HAP-1 (cell line): Measurements from ENCODE around the gene NELFE.

Source experiments
- DNase-seq, 2 experiments: peaks; one replicate each; pipeline ENCODE4 v3.0.0-alpha.2; 2016 to 2020; ENCODE audit warnings: low spot score in 2 of 2
- H3K27me3 ChIP-seq: fragments of 250-450 bp; sonication (Bioruptor Pico); 2 replicates; pipeline ENCODE4 v1.5.1; 2020; ENCODE audit warnings: low read depth, mild to moderate bottlenecking, moderate library complexity
- H3K36me3 ChIP-seq: fragments of 250-450 bp; sonication (Bioruptor Pico); replicated peaks from 2 replicates; pipeline ENCODE4 v1.5.1; 2020; ENCODE audit warnings: mild to moderate bottlenecking
- H3K4me1 ChIP-seq: fragments of 250-450 bp; sonication (Bioruptor Pico); 2 replicates; pipeline ENCODE4 v1.5.1; 2020; ENCODE audit warnings: mild to moderate bottlenecking
- H3K4me3 ChIP-seq: fragments of 250-450 bp; sonication (Bioruptor Pico); 2 replicates; pipeline ENCODE4 v1.5.1; 2020; ENCODE audit warnings: mild to moderate bottlenecking, moderate library complexity
- H3K9me3 ChIP-seq: fragments of 250-450 bp; sonication (Bioruptor Pico); 2 replicates; pipeline ENCODE4 v1.5.1; 2020; ENCODE audit warnings: mild to moderate bottlenecking, moderate library complexity
- in situ Hi-C: fragments of 300-500 bp; cut with MboI; formaldehyde crosslinking; loops from 3 replicates; pipeline ENCODE4 v1.14.3; 2020; ENCODE audit warnings: low sequenced_read_pairs, inconsistent platforms, mixed read lengths

The NELFE gene

DNA sequence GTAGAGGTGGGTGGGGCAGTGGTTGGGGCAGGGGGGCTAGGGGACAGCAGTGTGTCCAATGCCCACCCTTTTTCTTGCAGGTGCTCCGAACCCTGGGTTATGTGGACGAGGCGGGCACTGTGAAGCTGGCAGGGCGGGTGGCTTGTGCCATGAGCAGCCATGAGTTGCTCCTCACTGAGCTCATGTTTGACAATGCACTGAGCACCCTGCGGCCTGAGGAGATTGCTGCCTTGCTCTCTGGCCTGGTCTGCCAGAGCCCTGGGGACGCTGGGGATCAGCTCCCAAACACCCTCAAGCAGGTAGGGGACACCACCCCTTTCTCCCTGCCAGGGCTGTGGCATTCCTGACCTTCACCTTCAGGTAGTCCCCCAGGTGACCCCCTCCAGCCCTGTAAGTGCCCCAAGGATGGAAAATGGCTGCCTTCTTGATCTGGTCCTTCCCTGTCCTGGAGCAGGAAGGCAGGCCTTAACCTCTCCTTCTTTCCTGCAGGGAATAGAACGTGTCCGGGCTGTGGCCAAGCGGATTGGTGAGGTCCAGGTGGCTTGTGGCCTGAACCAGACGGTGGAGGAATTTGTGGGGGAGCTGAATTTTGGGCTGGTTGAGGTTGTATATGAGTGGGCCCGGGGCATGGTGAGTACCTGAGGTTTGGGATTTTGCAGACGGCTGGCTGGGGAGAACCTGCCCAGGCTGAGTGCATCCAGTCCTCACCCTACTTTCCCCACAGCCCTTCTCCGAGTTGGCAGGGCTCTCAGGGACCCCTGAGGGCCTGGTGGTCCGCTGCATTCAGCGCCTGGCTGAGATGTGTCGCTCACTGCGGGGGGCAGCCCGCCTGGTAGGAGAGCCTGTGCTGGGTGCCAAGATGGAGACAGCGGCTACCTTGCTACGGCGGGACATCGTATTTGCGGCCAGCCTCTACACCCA is 10.3 kb upstream of the NELFE start:
- peaks cover 58% of the 10 kb centered on the region for H3K36me3 ChIP-seq
- no peak overlapping the region for H3K4me3 ChIP-seq
- in situ Hi-C loops, result loop anchor here (10.0 kb wide), 1 partner anchor 304 kb away; the partner anchor contains the start of genes C6orf47, CSNK2B, GPANK1 and LY6G5B
- no peak for DNase-seq
- no peaks in the 10 kb centered on the region for H3K27me3 ChIP-seq
- peaks cover 12% of the 10 kb centered on the region for H3K4me1 ChIP-seq
- no peaks in the 10 kb centered on the region for H3K9me3 ChIP-seq

DNA sequence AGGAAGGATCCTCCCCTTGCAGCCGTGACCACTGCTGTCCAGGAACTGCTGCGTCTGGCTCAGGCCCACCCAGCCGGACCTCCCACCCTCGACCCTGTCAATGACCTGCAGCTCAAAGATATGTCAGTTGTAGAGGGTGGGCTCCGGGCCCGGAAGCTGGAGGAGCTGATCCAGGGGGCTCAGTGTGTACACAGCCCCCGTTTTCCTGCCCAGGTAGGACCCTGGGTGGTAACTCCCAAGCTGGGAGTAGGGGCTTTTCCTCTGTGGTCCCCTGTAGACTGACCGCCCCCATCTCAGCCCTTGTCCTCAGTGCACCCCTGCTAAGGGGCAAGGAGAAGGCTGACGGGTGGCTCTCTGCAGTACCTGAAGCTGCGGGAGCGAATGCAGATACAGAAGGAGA is 9.6 kb upstream of the NELFE start:
- no peak overlapping the region for H3K4me3 ChIP-seq
- no peak for DNase-seq
- peaks cover 62% of the 10 kb centered on the region for H3K36me3 ChIP-seq
- in situ Hi-C loops, result loop anchor here (10.0 kb wide), 1 partner anchor 304 kb away; the partner anchor contains the start of genes C6orf47, CSNK2B, GPANK1 and LY6G5B
- H3K9me3 ChIP-seq, result no peaks in the 10 kb centered on the region
- peaks cover 11% of the 10 kb centered on the region for H3K4me1 ChIP-seq
- no peaks in the 10 kb centered on the region for H3K27me3 ChIP-seq

DNA sequence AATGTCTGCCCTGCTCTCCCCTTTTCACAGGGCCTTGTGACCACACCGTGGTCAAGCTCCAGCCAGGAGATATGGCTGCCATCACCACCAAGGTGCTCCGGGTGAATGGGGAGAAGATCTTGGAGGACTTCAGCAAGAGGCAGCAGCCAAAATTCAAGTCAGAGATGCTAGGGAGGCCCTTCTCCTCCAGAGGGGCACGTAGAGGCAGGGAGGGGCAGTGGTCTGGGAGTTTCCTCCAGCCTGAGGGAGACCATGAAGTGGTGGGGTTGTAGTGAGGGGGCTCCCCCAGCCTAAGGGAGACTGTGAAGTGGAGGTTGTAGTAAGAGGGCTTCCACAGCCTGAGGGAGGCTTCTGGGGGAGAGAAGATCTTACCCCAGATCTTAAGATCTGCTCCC is 9.2 kb upstream of the NELFE start:
- DNase-seq, result no peak
- Histone ChIP-seq H3K9me3 (no peaks in the 10 kb centered on the region), H3K4me1 (peaks cover 7% of the 10 kb centered on the region), H3K36me3 (peaks cover 64% of the 10 kb centered on the region), H3K4me3 (no peak overlapping the region), H3K27me3 (no peaks in the 10 kb centered on the region)
- in situ Hi-C loops, result loop anchor here (10.0 kb wide), 1 partner anchor 303 kb away; the partner anchor contains the start of genes C6orf47, CSNK2B, GPANK1 and LY6G5B

DNA sequence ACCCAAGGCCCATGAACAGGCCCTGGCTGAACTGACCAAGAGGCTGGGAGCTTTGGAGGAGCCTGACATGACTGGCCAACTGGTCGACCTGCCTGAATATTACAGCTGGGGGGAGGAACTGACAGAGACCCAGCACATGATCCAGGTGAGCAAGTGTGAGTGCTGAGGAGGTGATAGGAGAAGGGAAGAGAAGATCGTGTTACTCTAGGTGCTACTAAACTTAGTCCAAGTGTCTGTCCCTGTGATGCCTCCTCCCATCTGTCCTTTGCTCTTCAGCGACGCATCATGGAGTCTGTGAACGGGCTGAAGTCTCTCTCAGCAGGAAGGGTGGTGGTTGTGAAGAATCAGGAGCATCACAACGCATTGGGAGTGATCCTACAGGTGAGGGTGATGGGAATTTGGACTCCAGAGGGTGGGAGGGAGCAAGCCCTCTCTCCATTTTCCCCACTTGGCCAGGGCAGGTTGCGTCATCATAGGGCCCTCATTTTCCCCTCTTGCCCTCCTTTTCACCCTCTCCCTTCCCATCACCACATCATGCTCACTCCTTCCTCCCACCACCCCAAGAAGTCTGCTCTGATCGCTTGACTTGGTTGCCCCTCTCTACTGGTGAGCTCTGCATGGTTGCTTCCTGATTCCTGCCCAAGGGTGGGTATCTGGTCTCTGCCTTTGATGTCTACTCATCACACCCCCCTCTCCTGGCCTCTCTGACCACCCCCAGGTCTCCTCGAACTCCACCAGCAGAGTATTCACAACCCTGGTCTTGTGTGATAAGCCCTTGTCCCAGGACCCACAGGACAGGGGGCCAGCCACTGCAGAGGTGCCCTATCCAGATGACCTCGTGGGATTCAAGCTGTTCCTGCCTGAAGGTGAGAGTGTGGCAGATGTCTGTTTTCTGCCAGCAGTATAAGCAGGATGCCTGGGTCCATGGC is 8.5 kb upstream of the NELFE start:
- no peak for DNase-seq
- in situ Hi-C loops, result loop anchor here (10.0 kb wide), 1 partner anchor 302 kb away; the partner anchor contains the start of genes C6orf47, CSNK2B, GPANK1 and LY6G5B
- no peak overlapping the region for H3K4me3 ChIP-seq
- peaks cover 67% of the 10 kb centered on the region for H3K36me3 ChIP-seq
- H3K27me3 ChIP-seq, result no peaks in the 10 kb centered on the region
- no peaks in the 10 kb centered on the region for H3K9me3 ChIP-seq
- peaks cover 6% of the 10 kb centered on the region for H3K4me1 ChIP-seq

DNA sequence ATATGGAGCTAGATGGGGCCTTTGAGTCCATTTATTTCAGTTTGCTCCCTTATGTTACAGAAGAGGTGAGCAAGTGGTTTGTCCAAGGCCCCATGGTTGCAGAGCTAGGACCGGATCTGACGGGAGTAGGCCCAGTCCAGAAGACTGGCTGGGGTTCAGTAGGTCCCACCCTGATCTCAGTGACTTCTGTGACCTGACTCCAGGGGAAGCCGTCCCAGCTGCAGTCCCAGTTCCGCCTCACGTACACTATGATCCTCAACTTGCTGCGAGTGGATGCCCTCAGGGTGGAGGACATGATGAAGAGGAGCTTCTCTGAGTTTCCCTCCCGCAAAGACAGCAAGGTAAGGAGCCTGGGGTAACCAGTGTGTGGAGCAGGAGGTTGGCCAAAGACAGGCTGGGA is 7.7 kb upstream of the NELFE start:
- Histone ChIP-seq H3K4me1 (peaks cover 6% of the 10 kb centered on the region), H3K36me3 (peaks cover 75% of the 10 kb centered on the region), H3K9me3 (no peaks in the 10 kb centered on the region), H3K4me3 (no peak overlapping the region), H3K27me3 (no peaks in the 10 kb centered on the region)
- in situ Hi-C loops, result loop anchor here (10.0 kb wide), 1 partner anchor 302 kb away; the partner anchor contains the start of genes C6orf47, CSNK2B, GPANK1 and LY6G5B
- DNase-seq, result no peak

DNA sequence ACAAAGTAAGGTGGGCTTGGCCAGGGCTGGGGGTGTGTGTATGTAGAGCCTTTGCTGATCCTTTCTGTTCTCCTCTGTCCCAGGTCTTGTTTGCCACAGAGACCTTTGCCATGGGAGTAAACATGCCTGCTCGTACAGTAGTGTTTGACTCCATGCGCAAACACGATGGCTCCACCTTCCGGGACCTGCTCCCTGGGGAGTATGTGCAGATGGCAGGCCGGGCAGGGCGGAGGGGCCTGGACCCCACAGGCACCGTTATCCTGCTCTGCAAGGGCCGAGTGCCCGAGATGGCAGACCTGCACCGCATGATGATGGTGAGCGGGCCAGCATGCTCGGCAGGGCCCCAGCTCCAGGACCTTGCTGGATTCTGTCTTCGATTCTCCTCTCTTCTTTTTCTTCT is 6.9 kb upstream of the NELFE start:
- peaks cover under 1% of the 10 kb centered on the region; the same call in 1 of the 2 replicates for H3K4me1 ChIP-seq
- in situ Hi-C loops, result loop anchor here (10.0 kb wide), 1 partner anchor 301 kb away; the partner anchor contains the start of genes C6orf47, CSNK2B, GPANK1 and LY6G5B
- no peaks in the 10 kb centered on the region for H3K27me3 ChIP-seq
- no peak overlapping the region for H3K4me3 ChIP-seq
- DNase-seq, result no peak
- H3K36me3 ChIP-seq, result peaks cover 79% of the 10 kb centered on the region
- H3K9me3 ChIP-seq, result no peaks in the 10 kb centered on the region

DNA sequence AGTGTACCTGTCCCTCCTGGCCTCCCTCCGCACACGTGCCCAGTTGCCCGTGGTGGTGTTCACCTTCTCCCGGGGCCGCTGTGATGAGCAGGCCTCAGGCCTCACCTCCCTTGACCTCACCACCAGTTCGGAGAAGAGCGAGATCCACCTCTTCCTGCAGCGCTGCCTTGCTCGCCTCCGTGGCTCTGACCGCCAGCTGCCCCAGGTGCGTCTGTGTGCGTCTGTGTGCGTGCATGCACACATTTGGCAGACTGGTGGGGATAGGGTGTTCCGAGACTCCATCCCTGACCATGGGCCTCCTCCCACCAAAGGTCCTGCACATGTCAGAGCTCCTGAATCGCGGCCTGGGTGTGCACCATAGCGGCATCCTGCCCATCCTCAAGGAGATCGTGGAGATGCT is 5.2 kb upstream of the NELFE start:
- H3K27me3 ChIP-seq, result no peaks in the 10 kb centered on the region
- in situ Hi-C loops, result loop anchor here (10.0 kb wide), 1 partner anchor 299 kb away; the partner anchor contains the start of genes C6orf47, CSNK2B, GPANK1 and LY6G5B
- H3K36me3 ChIP-seq, result peaks cover 68% of the 10 kb centered on the region
- no peak for DNase-seq
- no peak overlapping the region for H3K4me3 ChIP-seq
- H3K9me3 ChIP-seq, result no peaks in the 10 kb centered on the region
- peaks cover 5% of the 10 kb centered on the region for H3K4me1 ChIP-seq

DNA sequence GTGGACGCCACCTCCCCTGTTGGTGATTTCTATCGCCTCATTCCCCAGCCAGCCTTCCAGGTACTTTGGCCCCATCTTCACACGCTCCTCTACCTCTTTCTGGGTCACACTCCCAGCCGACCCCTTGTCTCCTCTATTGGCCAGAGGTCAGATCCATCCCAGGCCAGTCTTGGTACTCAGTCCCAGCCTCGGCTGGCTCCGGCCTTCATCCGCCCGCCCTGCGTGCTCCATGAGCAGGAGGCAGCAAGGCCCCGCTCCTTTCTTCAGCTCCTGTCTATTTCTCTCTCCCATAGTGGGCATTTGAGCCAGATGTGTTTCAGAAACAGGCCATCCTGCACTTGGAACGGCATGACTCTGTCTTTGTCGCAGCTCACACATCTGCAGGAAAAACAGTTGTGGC is 2.8 kb upstream of the NELFE start:
- H3K9me3 ChIP-seq, result no peaks in the 10 kb centered on the region
- H3K36me3 ChIP-seq, result peaks cover 56% of the 10 kb centered on the region
- H3K27me3 ChIP-seq, result no peaks in the 10 kb centered on the region
- in situ Hi-C loops, result loop anchor here (10.0 kb wide), 1 partner anchor 297 kb away; the partner anchor contains the start of genes C6orf47, CSNK2B, GPANK1 and LY6G5B
- H3K4me3 ChIP-seq, result no peak overlapping the region
- DNase-seq, result no peak
- H3K4me1 ChIP-seq, result peaks cover 11% of the 10 kb centered on the region

DNA sequence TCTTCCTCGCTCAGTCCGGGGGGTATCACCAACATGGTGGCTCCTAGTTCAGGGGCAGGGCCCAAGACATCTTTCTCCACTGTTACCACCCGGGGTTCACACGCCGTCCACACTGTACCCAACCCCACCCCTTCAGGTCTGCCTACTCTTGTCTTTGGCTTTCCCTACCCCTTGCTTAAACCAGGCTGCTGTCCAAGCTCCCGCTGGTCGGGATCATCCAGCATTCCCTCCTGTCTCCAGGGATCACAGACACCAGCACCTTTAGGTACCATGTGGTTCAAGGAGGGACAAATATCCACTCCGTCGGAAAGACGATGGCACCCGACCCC is 395 bp downstream of the NELFE start:
- Histone ChIP-seq H3K27me3 (no peaks in the 10 kb centered on the region), H3K4me1 (peaks cover 11% of the 10 kb centered on the region), H3K4me3 (peak overlapping the region; percentile 88), H3K36me3 (peaks cover 62% of the 10 kb centered on the region), H3K9me3 (no peaks in the 10 kb centered on the region)
- in situ Hi-C loops, result no loop called here
- no peak for DNase-seq

DNA sequence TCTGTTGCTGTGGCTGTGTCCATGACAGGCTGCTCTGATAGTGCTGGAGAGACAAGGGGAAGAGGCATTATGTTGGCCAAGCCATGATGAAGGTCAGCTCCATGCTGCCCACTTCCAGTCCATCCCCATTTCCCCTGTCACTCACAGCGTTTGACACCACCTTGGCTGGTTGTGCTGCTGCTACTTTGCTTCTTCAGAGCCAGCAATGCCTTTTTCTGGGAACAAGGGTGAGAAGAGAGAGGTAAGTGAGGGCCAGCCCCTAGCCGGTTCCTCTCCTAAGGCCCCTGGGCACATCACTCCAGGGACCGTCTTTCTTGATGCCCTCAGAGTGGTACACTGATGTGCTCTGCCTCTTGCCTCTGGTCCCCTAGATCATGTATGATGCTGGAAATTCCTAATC is 2.0 kb downstream of the NELFE start:
- H3K36me3 ChIP-seq, result peaks cover 68% of the 10 kb centered on the region
- H3K4me3 ChIP-seq, result no peak overlapping the region
- in situ Hi-C loops, result no loop called here

DNA sequence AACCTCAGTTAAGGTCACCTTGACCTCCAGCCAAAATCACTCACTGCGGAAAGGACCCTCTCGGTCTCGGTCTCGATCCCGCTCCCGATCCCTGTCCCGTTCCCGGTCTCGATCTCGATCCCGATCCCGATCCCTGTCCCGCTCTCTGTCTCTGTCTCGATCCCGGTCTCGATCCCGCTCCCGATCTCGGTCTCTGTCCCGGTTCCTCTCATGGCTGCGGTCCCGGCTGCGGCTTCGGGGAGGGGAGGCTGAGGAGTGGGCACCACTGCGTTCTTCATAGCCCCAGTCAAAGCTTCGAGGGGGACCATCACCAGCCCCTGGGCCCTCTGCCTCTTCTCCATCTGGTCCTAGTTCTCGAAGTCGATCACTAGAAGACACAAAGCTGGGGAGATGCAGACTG is 4.3 kb downstream of the NELFE start:
- Histone ChIP-seq H3K27me3 (no peaks in the 10 kb centered on the region), H3K36me3 (peaks cover 59% of the 10 kb centered on the region), H3K4me1 (peaks cover 9% of the 10 kb centered on the region), H3K9me3 (no peaks in the 10 kb centered on the region), H3K4me3 (no peak overlapping the region)
- in situ Hi-C loops, result loop anchor here (5.0 kb wide), 1 partner anchor 47 kb away; no protein-coding TSS in a partner anchor
- DNase-seq, result no peak

More for the DNA sequence above, 2.0 kb downstream of the NELFE start:
- H3K4me1 ChIP-seq, result peaks cover 11% of the 10 kb centered on the region
- DNase-seq, result no peak
- no peaks in the 10 kb centered on the region for H3K9me3 ChIP-seq
- H3K27me3 ChIP-seq, result no peaks in the 10 kb centered on the region

DNA sequence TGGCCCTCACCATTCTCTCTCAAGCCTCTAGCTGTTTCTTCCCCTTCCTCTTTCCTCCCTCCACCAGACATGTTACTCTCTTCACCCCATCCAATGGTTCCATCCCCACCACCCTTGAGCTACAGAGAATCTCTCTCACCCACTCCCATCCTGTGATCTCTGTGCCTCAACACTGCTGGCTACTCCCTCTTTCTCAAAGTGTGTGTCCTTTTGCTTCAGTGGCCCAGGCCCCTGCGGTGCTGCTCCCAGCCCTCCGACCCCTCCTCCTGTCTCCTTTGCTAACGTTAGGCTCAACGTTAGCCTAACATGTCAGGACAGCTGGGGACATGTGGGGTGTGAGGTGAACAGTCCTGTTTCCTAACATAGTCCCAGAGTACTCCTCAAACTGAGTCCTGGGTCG is 5.9 kb downstream of the NELFE start:
- Histone ChIP-seq H3K36me3 (peaks cover 58% of the 10 kb centered on the region), H3K4me1 (peaks cover 4% of the 10 kb centered on the region), H3K9me3 (no peaks in the 10 kb centered on the region), H3K27me3 (no peaks in the 10 kb centered on the region), H3K4me3 (no peak overlapping the region)
- in situ Hi-C loops, result loop anchor here (5.0 kb wide), 1 partner anchor 46 kb away; no protein-coding TSS in a partner anchor
- no peak for DNase-seq

DNA sequence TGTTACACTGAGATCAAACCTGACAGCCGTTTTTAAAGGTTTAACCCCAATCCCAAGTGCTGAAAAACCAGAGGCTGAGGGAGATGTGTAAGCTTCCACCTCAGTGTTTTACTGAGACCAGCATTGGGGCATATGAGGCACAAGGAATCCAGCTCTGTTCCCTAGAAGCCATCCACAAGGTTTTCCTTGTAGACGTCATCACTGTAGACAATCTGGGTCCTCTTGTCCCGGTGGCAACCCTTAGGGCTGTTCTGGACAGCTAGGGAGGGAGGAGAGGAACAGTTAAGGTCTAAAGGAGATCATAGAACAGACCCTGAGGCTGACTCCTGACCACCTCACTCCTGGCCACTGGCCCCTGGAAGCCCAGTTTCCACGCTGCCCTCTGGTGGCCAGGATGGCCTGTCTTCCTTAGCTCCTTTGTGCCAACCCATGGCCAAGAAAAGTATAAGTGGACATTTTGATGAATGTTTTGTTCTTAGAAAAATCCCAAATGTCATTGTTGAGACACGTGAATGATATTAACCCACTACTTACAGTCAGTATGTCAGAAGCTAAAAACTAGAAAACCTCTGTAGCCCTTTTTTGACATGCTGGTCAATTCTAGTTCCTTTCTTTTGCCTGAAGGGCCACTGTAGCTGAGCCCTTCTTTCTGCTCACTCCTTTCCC is 6.5 kb downstream of the NELFE start:
- peaks cover 55% of the 10 kb centered on the region for H3K36me3 ChIP-seq
- peak; percentile 28 to 62 for DNase-seq
- in situ Hi-C loops, result loop anchor here (5.0 kb wide), 1 partner anchor 45 kb away; no protein-coding TSS in a partner anchor

More for the DNA sequence above, 6.5 kb downstream of the NELFE start:
- H3K4me3 ChIP-seq, result no peak overlapping the region
- H3K4me1 ChIP-seq, result no peaks in the 10 kb centered on the region
- no peaks in the 10 kb centered on the region for H3K9me3 ChIP-seq
- H3K27me3 ChIP-seq, result no peaks in the 10 kb centered on the region
